Measurements from ENCODE around the gene ADGRV1. TPM values are rescaled to one million over a fixed set of nuclear protein-coding genes. Genes with fewer than 3 reads are reported as not detected.

Gene ADGRV1
- total RNA-seq, 1 experiment from 2014 or later, result 64.8 TPM

DNA sequence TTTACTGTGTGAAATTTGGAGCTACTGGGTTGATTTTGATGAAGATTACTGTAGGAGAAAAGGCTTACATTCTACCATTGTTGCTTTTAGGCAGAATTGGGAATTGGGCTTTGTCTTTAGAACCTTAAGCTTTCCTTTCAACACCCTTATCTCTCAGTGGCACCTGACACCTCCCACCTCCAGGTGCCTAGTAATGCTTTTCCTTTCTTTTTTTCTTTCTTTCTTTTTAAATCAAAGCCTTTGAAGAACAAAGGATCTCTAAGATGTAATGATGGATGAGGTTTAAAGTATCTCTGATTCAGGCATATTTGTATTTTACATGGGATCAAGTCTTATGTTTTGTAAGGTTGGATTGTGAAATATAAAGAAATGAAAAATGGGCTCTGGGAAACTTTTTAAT lies 2.9 kb upstream of the ADGRV1 start:
- H3K18ac ChIP-seq (ENCODE audit: insufficient read length, low read depth, low read length), result no peak overlapping the region
- no peak overlapping the region for H2AK5ac ChIP-seq (ENCODE audit: insufficient read length, low read length)
- no peak overlapping the region for H3K4me2 ChIP-seq (ENCODE audit: insufficient read depth, insufficient read length, low read length)
- H3K27ac ChIP-seq (ENCODE audit: insufficient read length, low read depth, low read length), result no peak overlapping the region
- H3K27ac Mint-ChIP-seq, result peak overlapping the region in 2 of 3 experiments; percentile 62 to 77; a peak in 2 of 7 replicates
- H3K4me1 ChIP-seq (ENCODE audit: insufficient read depth, low read length), result peaks cover 15% of the 10 kb centered on the region
- 0 out of 2 replicates have a peak, but pooled peaks cover 2% of the 10 kb centered on the region for H3K27me3 Mint-ChIP-seq (ENCODE audit: low read depth)
- H3K14ac ChIP-seq (ENCODE audit: insufficient read depth, low read length), result no peak overlapping the region
- H2BK12ac ChIP-seq (ENCODE audit: insufficient read length, low read depth, low read length), result no peak overlapping the region
- H3K79me2 ChIP-seq (ENCODE audit: insufficient read depth, low read length), result no peaks in the 10 kb centered on the region; the same call in 1 of the 2 replicates
- no peak overlapping the region for H2AFZ ChIP-seq (ENCODE audit: low read length)
- H3K9ac ChIP-seq (ENCODE audit: extremely low read depth, insufficient read length, low read length), result no peak overlapping the region
- H3K4ac ChIP-seq (ENCODE audit: low read depth, low read length), result no peak overlapping the region
- no peak overlapping the region for H2BK20ac ChIP-seq (ENCODE audit: low read depth, low read length, poor library complexity, severe bottlenecking)
- no peak overlapping the region for H2BK15ac ChIP-seq (ENCODE audit: low read depth, low read length)
- no peak overlapping the region for H3T11ph ChIP-seq (ENCODE audit: low read length)
- H4K20me1 ChIP-seq (ENCODE audit: control insufficient read depth, insufficient read depth, insufficient read length), result no peaks in the 10 kb centered on the region
- no peak overlapping the region for H4K5ac ChIP-seq (ENCODE audit: insufficient read length, low read depth, low read length)
- no peak overlapping the region for H2BK5ac ChIP-seq (ENCODE audit: insufficient read length, low read length)
- DNase-seq, result no peak
- no peaks in the 10 kb centered on the region for H3K79me1 ChIP-seq (ENCODE audit: insufficient read depth, low read depth, low read length, poor library complexity, severe bottlenecking)
- TF ChIP-seq, protein P1, sequence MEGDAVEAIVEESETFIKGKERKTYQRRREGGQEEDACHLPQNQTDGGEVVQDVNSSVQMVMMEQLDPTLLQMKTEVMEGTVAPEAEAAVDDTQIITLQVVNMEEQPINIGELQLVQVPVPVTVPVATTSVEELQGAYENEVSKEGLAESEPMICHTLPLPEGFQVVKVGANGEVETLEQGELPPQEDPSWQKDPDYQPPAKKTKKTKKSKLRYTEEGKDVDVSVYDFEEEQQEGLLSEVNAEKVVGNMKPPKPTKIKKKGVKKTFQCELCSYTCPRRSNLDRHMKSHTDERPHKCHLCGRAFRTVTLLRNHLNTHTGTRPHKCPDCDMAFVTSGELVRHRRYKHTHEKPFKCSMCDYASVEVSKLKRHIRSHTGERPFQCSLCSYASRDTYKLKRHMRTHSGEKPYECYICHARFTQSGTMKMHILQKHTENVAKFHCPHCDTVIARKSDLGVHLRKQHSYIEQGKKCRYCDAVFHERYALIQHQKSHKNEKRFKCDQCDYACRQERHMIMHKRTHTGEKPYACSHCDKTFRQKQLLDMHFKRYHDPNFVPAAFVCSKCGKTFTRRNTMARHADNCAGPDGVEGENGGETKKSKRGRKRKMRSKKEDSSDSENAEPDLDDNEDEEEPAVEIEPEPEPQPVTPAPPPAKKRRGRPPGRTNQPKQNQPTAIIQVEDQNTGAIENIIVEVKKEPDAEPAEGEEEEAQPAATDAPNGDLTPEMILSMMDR (conservative IDR thresholded peaks at IDR 0.05), result no peak
- H3K4me3 Mint-ChIP-seq, result no peak overlapping the region
- H4K91ac ChIP-seq (ENCODE audit: insufficient read length, low read depth, low read length), result no peak overlapping the region
- peaks cover 59 to 66% of the 10 kb centered on the region in 2 experiments for H3K4me1 Mint-ChIP-seq
- H4K8ac ChIP-seq (replicated peaks; ENCODE audit: insufficient read length, low read depth, low read length), result no peak overlapping the region
- H3K27me3 ChIP-seq (ENCODE audit: insufficient read depth, low read length), result no peaks in the 10 kb centered on the region
- peaks cover 4% of the 10 kb centered on the region for H3K23me2 ChIP-seq (ENCODE audit: insufficient read length, low read depth, low read length, poor library complexity, severe bottlenecking)
- H3K56ac ChIP-seq (ENCODE audit: insufficient read length, low read depth, low read length), result no peak overlapping the region
- no peaks in the 10 kb centered on the region; a peak in 1 of 7 replicates for H3K36me3 Mint-ChIP-seq (ENCODE audit: insufficient read depth in 1 of 3, low read depth in 3 of 3)
- H3K23ac ChIP-seq (ENCODE audit: insufficient read length, low read depth, low read length), result no peak overlapping the region
- H3K9me3 ChIP-seq (ENCODE audit: control insufficient read depth, low read depth, low read length), result no peaks in the 10 kb centered on the region
- no peak overlapping the region for H2BK120ac ChIP-seq (ENCODE audit: low read depth, low read length, poor library complexity, severe bottlenecking)
- H3K9me3 Mint-ChIP-seq, result peaks cover 0 to 3% of the 10 kb centered on the region in 2 experiments; a peak in 1 of 5 replicates

All from H9 (cell line).